Muscle of leg (tissue), 11 donors: ENCODE results near the gene CRYBA2. TPM values are rescaled to one million over a fixed set of nuclear protein-coding genes. Genes with fewer than 3 reads are reported as not detected.

Experiments used
- DNase-seq: peaks from one replicate; pipeline ENCODE4 v3.0.0; 2013
- H3K27ac ChIP-seq: one replicate; pipeline ENCODE4 v1.5.1; 2013; ENCODE audit warnings: mild to moderate bottlenecking, low read length, control low read depth
- H3K27me3 ChIP-seq: one replicate; pipeline ENCODE4 v1.6.1; 2013; ENCODE audit warnings: low read length; ENCODE audit not compliant: control insufficient read depth, insufficient read depth
- H3K36me3 ChIP-seq: one replicate; pipeline ENCODE4 v1.6.1; 2013; ENCODE audit warnings: low read length; ENCODE audit not compliant: control insufficient read depth, insufficient read depth
- H3K4me1 ChIP-seq: one replicate; pipeline ENCODE4 v1.6.1; 2013; ENCODE audit warnings: low read length; ENCODE audit not compliant: control insufficient read depth, insufficient read depth
- H3K4me3 ChIP-seq: one replicate; pipeline ENCODE4 v1.5.1; 2013; ENCODE audit warnings: low read length, control low read depth
- H3K9me3 ChIP-seq: replicated peaks from 2 replicates; pipeline ENCODE4 v1.6.1; 2013; ENCODE audit warnings: low read depth, low read length; ENCODE audit not compliant: control insufficient read depth
- WGBS: methylation state at CpG from one replicate; pipeline ENCODE4 v1.1.5; 2013; ENCODE audit warnings: missing lambda C conversion rate; ENCODE audit not compliant: insufficient coverage; 5-methylcytosine and 5-hydroxymethylcytosine counted together
- polyA plus RNA-seq, 8 donors: library from polyadenylated mRNA; unstranded; fragments of 120-200 nt; gene quantifications; one replicate each; pipeline versions ENCODE4 v1.2.1 to v1.2.3, GENCODE V29; 2013; ENCODE audit warnings: inconsistent platforms in 1 of 8, low replicate concordance in 1 of 8; ENCODE audit not compliant: insufficient read length in 8 of 8, insufficient read depth in 1 of 8
- total RNA-seq: library from RNA; stranded (reverse); fragments of 120-200 nt; gene quantifications from one replicate; pipeline ENCODE4 v1.2.4, GENCODE V29; 2013

CRYBA2 gene
- total and polyA plus RNA-seq, 9 donors = not detected

GRCh38 chr2:219010873-219011272 is 17.7 kb upstream of the CRYBA2 start:
- no peaks in the 10 kb centered on the region for H3K4me1 ChIP-seq
- H3K36me3 ChIP-seq = no peaks in the 10 kb centered on the region
- DNase-seq = no peak
- no peak overlapping the region for H3K27ac ChIP-seq
- peaks cover 35% of the 10 kb centered on the region for H3K27me3 ChIP-seq
- no CpG with 5 or more reads among the region's 5 CpGs for WGBS
- no peaks in the 10 kb centered on the region for H3K9me3 ChIP-seq
- no peak overlapping the region for H3K4me3 ChIP-seq

GRCh38 chr2:219010162-219010756 is 17.0 kb upstream of the CRYBA2 start:
- WGBS = no CpG with 5 or more reads among the region's 6 CpGs
- peaks cover 41% of the 10 kb centered on the region for H3K27me3 ChIP-seq
- no peak overlapping the region for H3K27ac ChIP-seq
- no peaks in the 10 kb centered on the region for H3K36me3 ChIP-seq
- H3K4me1 ChIP-seq = no peaks in the 10 kb centered on the region
- H3K9me3 ChIP-seq = no peaks in the 10 kb centered on the region
- H3K4me3 ChIP-seq = no peak overlapping the region
- no peak for DNase-seq

- Histone ChIP-seq H3K9me3 (no peaks in the 10 kb centered on the region), H3K27ac (no peak overlapping the region), H3K4me3 (no peak overlapping the region), H3K36me3 (no peaks in the 10 kb centered on the region), H3K4me1 (no peaks in the 10 kb centered on the region), H3K27me3 (peaks cover 45% of the 10 kb centered on the region)
- 56% methylated on average over 1 of the region's 2 CpGs for WGBS
- DNase-seq = no peak
Measured at GRCh38 chr2:219009294-219009693, 16.1 kb upstream of the CRYBA2 start.

GRCh38 chr2:219003979-219004378 is 10.8 kb upstream of the CRYBA2 start:
- no peak for DNase-seq
- 48% methylated on average over 2 of the region's 3 CpGs for WGBS

GRCh38 chr2:219003267-219003634 is 10.0 kb upstream of the CRYBA2 start:
- no peak overlapping the region for H3K27ac ChIP-seq
- 1% methylated on average over 14 of the region's 20 CpGs for WGBS
- no peaks in the 10 kb centered on the region for H3K9me3 ChIP-seq
- H3K36me3 ChIP-seq = no peaks in the 10 kb centered on the region
- peaks cover 85% of the 10 kb centered on the region for H3K27me3 ChIP-seq
- peaks cover 21% of the 10 kb centered on the region for H3K4me1 ChIP-seq
- no peak for DNase-seq
- no peak overlapping the region for H3K4me3 ChIP-seq

More at GRCh38 chr2:219003979-219004378, 10.8 kb upstream of the CRYBA2 start:
- no peak overlapping the region for H3K4me3 ChIP-seq
- H3K27ac ChIP-seq = no peak overlapping the region
- H3K4me1 ChIP-seq = peaks cover 16% of the 10 kb centered on the region
- no peaks in the 10 kb centered on the region for H3K36me3 ChIP-seq
- peaks cover 79% of the 10 kb centered on the region for H3K27me3 ChIP-seq
- no peaks in the 10 kb centered on the region for H3K9me3 ChIP-seq

GRCh38 chr2:219002395-219003266 is 9.4 kb upstream of the CRYBA2 start:
- Histone ChIP-seq H3K36me3 (no peaks in the 10 kb centered on the region), H3K27ac (no peak overlapping the region), H3K4me3 (no peak overlapping the region), H3K4me1 (peaks cover 22% of the 10 kb centered on the region), H3K9me3 (no peaks in the 10 kb centered on the region), H3K27me3 (peaks cover 91% of the 10 kb centered on the region)
- no peak for DNase-seq
- WGBS = 2% methylated on average over 67 of the region's 72 CpGs

- Histone ChIP-seq H3K27ac (no peak overlapping the region), H3K36me3 (no peaks in the 10 kb centered on the region), H3K4me3 (no peak overlapping the region), H3K9me3 (no peaks in the 10 kb centered on the region), H3K4me1 (peaks cover 30% of the 10 kb centered on the region), H3K27me3 (peaks cover 93% of the 10 kb centered on the region)
- DNase-seq = no peak
- WGBS = 1% methylated on average over 58 of the region's 70 CpGs
Measured at GRCh38 chr2:219001577-219002394, 8.6 kb upstream of the CRYBA2 start.

- Histone ChIP-seq H3K27ac (no peak overlapping the region), H3K4me1 (peaks cover 36% of the 10 kb centered on the region), H3K27me3 (peaks cover 96% of the 10 kb centered on the region), H3K9me3 (no peaks in the 10 kb centered on the region), H3K36me3 (no peaks in the 10 kb centered on the region), H3K4me3 (no peak overlapping the region)
- 3% methylated on average over 25 of the region's 26 CpGs for WGBS
- DNase-seq = no peak
Measured at GRCh38 chr2:219001100-219001576, 7.9 kb upstream of the CRYBA2 start.

- WGBS = 11% methylated on average over 1 of the region's 8 CpGs
- DNase-seq = no peak
- Histone ChIP-seq H3K4me3 (no peak overlapping the region), H3K27me3 (peaks cover 96% of the 10 kb centered on the region), H3K9me3 (no peaks in the 10 kb centered on the region), H3K4me1 (peaks cover 42% of the 10 kb centered on the region), H3K36me3 (no peaks in the 10 kb centered on the region), H3K27ac (no peak overlapping the region)
Measured at GRCh38 chr2:219000569-219000960, 7.3 kb upstream of the CRYBA2 start.
